ENCODE data around the gene TAAR2. TPM values are rescaled to one million over a fixed set of nuclear protein-coding genes. Genes with fewer than 3 reads are reported as not detected.

The TAAR2 gene
- total RNA-seq, 1 donor from 2014 or later: not detected

DNA sequence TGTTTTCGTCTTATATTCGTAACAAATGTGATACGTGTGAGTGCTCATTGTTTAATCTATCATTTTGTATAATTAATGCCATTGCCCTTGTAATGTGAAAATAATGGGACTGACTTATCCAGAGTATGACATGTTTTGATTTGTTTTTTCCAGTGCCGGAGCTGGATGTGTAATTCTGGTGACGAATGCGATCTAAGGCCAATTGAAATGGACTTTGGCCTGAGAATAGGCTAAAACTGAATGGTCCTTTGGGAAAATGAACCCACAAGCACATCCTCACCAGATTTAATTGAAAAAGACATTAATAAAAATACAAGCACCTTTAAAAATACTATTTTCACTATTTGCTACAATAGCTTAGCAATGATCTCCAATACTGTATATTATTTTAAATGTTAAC is 27.9 kb downstream of the TAAR2 start:
- DNase-seq: no peak

DNA sequence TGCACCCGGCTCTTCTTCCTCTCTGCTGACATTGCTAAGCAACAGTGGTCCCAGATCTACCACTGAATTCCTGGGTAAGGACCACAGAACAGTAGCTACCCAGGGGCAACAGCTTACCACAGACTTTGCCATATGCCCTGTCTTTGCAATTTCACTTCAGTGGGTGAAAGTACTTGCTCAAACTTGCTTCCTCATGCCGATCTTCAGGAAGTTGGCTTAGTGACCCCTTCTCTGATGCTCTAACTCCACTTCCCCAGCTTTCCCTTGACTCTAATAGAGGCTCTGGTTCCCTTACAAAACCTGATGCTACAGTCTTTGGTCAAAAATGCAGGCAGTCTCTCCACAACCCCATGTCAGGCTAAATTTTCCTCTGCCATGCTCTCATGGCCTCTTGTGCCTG is 31.2 kb downstream of the TAAR2 start:
- intact Hi-C loops (cut with DNase I): no loop called here
- no peaks in the 10 kb centered on the region for H3K36me3 ChIP-seq
- no peaks in the 10 kb centered on the region for H3K27me3 ChIP-seq
- H3K9me3 ChIP-seq: no peaks in the 10 kb centered on the region
- no peaks in the 10 kb centered on the region for H3K4me1 ChIP-seq
- TF ChIP-seq, protein P1, sequence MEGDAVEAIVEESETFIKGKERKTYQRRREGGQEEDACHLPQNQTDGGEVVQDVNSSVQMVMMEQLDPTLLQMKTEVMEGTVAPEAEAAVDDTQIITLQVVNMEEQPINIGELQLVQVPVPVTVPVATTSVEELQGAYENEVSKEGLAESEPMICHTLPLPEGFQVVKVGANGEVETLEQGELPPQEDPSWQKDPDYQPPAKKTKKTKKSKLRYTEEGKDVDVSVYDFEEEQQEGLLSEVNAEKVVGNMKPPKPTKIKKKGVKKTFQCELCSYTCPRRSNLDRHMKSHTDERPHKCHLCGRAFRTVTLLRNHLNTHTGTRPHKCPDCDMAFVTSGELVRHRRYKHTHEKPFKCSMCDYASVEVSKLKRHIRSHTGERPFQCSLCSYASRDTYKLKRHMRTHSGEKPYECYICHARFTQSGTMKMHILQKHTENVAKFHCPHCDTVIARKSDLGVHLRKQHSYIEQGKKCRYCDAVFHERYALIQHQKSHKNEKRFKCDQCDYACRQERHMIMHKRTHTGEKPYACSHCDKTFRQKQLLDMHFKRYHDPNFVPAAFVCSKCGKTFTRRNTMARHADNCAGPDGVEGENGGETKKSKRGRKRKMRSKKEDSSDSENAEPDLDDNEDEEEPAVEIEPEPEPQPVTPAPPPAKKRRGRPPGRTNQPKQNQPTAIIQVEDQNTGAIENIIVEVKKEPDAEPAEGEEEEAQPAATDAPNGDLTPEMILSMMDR (IDR thresholded peaks at IDR 0.05): no peak
- H3K27ac ChIP-seq: no peak overlapping the region
- no peak for DNase-seq
- H3K4me3 ChIP-seq: no peak overlapping the region
- peak; percentile 85 for ATAC-seq

More for the DNA sequence above, 27.9 kb downstream of the TAAR2 start:
- no peaks in the 10 kb centered on the region for H3K36me3 ChIP-seq
- intact Hi-C loops (cut with DNase I): no loop called here
- no peak overlapping the region for H3K4me3 ChIP-seq
- peaks cover 9% of the 10 kb centered on the region for H3K27me3 ChIP-seq
- ATAC-seq: no peak
- H3K4me1 ChIP-seq: no peaks in the 10 kb centered on the region
- TF ChIP-seq, protein P1 (IDR thresholded peaks at IDR 0.05): no peak
- H3K9me3 ChIP-seq: no peaks in the 10 kb centered on the region
- no peak overlapping the region for H3K27ac ChIP-seq

DNA sequence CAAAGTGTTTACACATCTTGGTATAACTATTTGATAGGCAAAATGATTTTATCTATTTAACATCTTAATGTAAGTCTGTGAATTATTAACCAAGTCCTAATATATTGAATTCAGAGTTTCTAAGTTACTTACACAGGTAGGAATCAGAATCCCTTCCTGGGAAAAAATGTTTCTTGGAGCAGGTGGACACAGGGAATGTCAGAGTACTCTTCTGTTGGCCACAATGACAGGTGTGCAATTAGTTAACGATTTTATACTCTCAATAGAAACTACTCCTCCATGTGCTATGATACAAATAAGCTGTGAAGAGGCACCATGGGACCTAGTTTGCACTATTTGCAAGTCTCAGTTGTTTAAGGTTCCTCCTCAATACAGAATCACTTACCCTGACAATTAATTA is 33.7 kb downstream of the TAAR2 start:
- Histone ChIP-seq H3K27ac (no peak overlapping the region), H3K4me3 (no peak overlapping the region), H3K4me1 (no peaks in the 10 kb centered on the region), H3K27me3 (no peaks in the 10 kb centered on the region), H3K9me3 (no peaks in the 10 kb centered on the region), H3K36me3 (no peaks in the 10 kb centered on the region)
- intact Hi-C loops (cut with DNase I): no loop called here
- no peak for ATAC-seq
- DNase-seq: no peak
- TF ChIP-seq, protein P1 (IDR thresholded peaks at IDR 0.05): no peak

DNA sequence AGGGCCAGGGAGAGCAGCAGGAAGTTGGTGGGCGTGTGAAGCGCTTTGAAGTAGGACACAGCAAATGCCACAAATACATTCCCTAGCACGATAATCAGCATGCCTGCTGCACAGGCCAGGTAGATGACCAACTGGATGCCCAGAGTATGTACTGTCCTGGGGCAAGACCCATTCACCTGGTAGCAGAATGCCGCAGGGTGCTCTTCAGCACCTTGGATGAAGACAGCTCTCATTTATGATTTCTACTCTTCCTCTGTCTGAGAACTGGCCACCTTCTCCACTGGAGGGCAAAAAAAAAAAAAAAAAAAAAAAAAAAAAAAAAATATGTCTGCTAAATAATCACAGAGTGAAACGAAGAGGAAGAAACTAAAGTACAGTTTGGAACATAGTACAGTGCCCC is 34.6 kb downstream of the TAAR2 start, which contains the start of gene TAAR5:
Gene TAAR5 (minus strand): TSS at position 288 of the 400 bp plus-strand sequence. CDS start 55 bp downstream, at position 233.
- no peaks in the 10 kb centered on the region for H3K27me3 ChIP-seq
- ATAC-seq (no peak), DNase-seq (no peak)
- no peaks in the 10 kb centered on the region for H3K9me3 ChIP-seq
- H3K4me1 ChIP-seq: no peaks in the 10 kb centered on the region
- TF ChIP-seq, protein P1 (IDR thresholded peaks at IDR 0.05): no peak
- no peaks in the 10 kb centered on the region for H3K36me3 ChIP-seq
- no peak within 1 kb of the TSS for H3K27ac ChIP-seq
- no peak within 1 kb of the TSS for H3K4me3 ChIP-seq
- intact Hi-C loops (cut with DNase I): no loop called here

DNA sequence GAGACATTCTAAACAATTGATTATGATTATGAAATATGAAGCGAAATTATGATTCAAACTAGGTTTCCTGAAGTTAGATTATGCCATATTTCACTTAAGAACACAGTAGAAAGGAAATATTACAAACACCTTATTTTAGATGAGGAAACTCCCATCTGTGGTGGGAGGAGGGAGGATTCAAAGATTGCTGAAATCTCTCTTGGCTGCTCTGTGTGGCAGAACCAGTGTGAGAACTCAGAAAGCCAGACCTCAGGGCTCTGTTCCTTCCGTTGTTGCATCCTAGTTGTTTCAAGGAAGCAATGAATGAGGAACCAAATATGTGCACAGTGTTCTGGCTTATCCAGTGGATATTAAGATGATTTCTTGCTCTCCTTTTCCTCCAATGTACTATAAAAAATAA is 36.7 kb downstream of the TAAR2 start:
- peak; percentile 91 for ATAC-seq
- no peak overlapping the region for H3K4me3 ChIP-seq
- intact Hi-C loops (cut with DNase I): no loop called here
- TF ChIP-seq, protein P1 (IDR thresholded peaks at IDR 0.05): no peak
- no peaks in the 10 kb centered on the region for H3K36me3 ChIP-seq
- no peaks in the 10 kb centered on the region for H3K27me3 ChIP-seq
- no peaks in the 10 kb centered on the region for H3K9me3 ChIP-seq
- H3K4me1 ChIP-seq: no peaks in the 10 kb centered on the region
- no peak overlapping the region for H3K27ac ChIP-seq
- DNase-seq: no peak

DNA sequence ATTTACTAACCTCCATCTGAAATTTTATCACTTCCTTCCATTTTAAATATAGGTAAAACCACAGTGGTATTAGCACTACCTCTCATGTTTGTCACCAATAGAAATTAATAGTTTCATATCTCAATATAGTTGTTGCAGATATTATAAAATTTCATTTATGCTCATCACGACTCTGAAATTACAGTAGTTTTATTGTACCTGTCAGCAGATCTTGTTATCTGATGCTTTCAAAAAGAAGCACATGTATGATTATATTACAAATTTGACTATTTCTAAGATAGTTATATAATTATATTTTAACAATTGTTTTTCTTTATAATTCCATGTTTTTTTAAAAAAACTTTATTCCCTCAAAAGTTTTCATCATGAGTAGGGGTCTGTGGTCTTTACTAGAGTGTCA is 39.4 kb downstream of the TAAR2 start:
- Histone ChIP-seq H3K27me3 (no peaks in the 10 kb centered on the region), H3K4me3 (no peak overlapping the region), H3K36me3 (no peaks in the 10 kb centered on the region), H3K27ac (no peak overlapping the region), H3K4me1 (no peaks in the 10 kb centered on the region), H3K9me3 (no peaks in the 10 kb centered on the region)
- DNase-seq (no peak), ATAC-seq (no peak)
- intact Hi-C loops (cut with DNase I): no loop called here
- TF ChIP-seq, protein P1 (IDR thresholded peaks at IDR 0.05): no peak
